ENCODE measurements around the gene TMEM204.

The TMEM204 gene

DNA sequence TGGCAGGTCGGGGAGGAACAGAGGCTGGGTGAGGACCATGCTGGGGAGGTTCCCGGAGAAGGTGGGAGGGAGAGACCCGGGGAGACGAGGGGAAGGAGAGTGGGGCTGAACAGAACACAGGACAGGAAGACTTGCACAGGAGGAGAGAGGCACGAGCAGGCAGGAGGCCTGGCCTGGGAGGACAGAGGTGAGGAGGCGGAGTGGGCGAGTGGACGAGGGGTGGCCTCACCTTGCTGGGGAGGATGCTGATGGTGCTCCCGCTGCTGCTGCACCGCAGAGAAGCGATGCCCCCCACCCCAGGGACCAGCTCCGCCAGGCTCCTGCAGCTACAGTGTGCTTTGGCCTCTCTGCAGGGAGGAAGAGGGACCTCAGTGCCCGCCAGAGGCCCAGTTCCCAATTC is 34.5 kb downstream of the TMEM204 start:
- no peak overlapping the region for H3K23ac ChIP-seq (ENCODE audit: low read length)
- no peak overlapping the region for H4K12ac ChIP-seq (ENCODE audit: low read depth, low read length)
- no CpG with 5 or more reads among the region's 13 CpGs for WGBS (ENCODE audit: extremely low coverage, insufficient coverage, insufficient read length)
- no peak overlapping the region for H4K91ac ChIP-seq (ENCODE audit: low read depth, low read length)
- H2AK5ac ChIP-seq (ENCODE audit: low read length) = no peak overlapping the region
- peaks cover 0 to 3% of the 10 kb centered on the region in 2 experiments for H3K4me1 ChIP-seq (ENCODE audit: control insufficient read depth in 1 of 2, insufficient read depth in 2 of 2, low read length in 2 of 2)
- H3K18ac ChIP-seq (ENCODE audit: low read length) = no peak overlapping the region
- H3K4me3 ChIP-seq (ENCODE audit: low read depth, low read length) = no peak overlapping the region
- H4K8ac ChIP-seq (ENCODE audit: low read depth, low read length) = no peak overlapping the region
- no peaks in the 10 kb centered on the region for H3K79me2 ChIP-seq (ENCODE audit: control insufficient read depth, insufficient read depth, low read length, poor library complexity)
- H3K14ac ChIP-seq (ENCODE audit: low read length) = no peak overlapping the region
- no peak overlapping the region for H2AFZ ChIP-seq (ENCODE audit: insufficient read depth, low read length, poor library complexity)
- H2BK5ac ChIP-seq (ENCODE audit: low read depth, low read length, poor library complexity) = no peak overlapping the region
- no peak for DNase-seq
- H3K27ac ChIP-seq (ENCODE audit: low read depth, low read length) = no peak overlapping the region
- peaks cover 0 to 4% of the 10 kb centered on the region in 2 experiments for H3K36me3 ChIP-seq (ENCODE audit: control insufficient read depth in 1 of 2, insufficient read depth in 2 of 2, low read length in 2 of 2)
- H3K9ac ChIP-seq (ENCODE audit: low read length) = no peak overlapping the region
- no peak overlapping the region for H2BK120ac ChIP-seq (ENCODE audit: insufficient read depth, low read length, poor library complexity)
- no peak overlapping the region for H3K4me2 ChIP-seq (ENCODE audit: low read length)
- H2BK12ac ChIP-seq (ENCODE audit: low read length) = no peak overlapping the region
- no peaks in the 10 kb centered on the region for H3K9me3 ChIP-seq (ENCODE audit: insufficient read depth, low read depth, low read length)
- H3K4ac ChIP-seq (ENCODE audit: low read depth, low read length) = no peak overlapping the region
- no peaks in the 10 kb centered on the region for H3K27me3 ChIP-seq (ENCODE audit: insufficient read depth, low read length)
- H3K79me1 ChIP-seq (ENCODE audit: low read length) = no peaks in the 10 kb centered on the region

DNA sequence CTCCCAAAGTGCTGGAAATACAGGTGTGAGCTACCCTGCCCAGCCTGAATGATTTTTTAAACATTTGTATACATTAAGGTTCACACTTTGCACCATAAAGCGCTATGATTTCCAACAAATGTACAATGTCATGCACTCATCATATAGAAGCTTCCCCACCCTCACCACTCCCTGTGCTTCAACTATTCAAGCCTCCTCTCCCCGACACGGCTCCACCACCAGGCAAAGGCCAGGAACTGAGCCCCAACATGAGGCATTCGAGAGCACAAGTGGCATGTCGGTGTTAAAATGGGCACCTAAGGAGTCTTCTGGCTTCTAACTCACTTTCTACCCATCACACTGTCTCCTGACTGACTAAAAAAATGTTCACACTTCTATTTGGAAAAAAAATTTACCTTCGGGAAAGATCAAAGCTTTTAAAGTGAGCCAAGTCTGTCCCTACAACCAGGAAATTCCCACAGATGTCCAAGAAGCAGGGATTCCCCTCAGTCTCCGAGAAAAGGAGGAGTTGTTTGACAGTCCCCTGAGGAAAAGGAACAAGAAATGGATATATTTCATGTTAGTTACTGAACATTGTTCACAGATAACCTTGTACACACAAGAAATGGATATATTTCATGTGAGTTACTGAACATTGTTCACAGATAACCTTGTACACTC is 37.7 kb downstream of the TMEM204 start:
- no peak overlapping the region for H3K4ac ChIP-seq (ENCODE audit: low read depth, low read length)
- no peak overlapping the region for H3K27ac ChIP-seq (ENCODE audit: low read depth, low read length)
- no peak overlapping the region for H3K23ac ChIP-seq (ENCODE audit: low read length)
- H2BK5ac ChIP-seq (ENCODE audit: low read depth, low read length, poor library complexity) = no peak overlapping the region
- DNase-seq = no peak
- no peak overlapping the region for H2AK5ac ChIP-seq (ENCODE audit: low read length)
- H2BK12ac ChIP-seq (ENCODE audit: low read length) = no peak overlapping the region
- no peak overlapping the region for H3K9ac ChIP-seq (ENCODE audit: low read length)
- no peak overlapping the region for H3K4me3 ChIP-seq (ENCODE audit: low read depth, low read length)
- no peaks in the 10 kb centered on the region for H3K9me3 ChIP-seq (ENCODE audit: insufficient read depth, low read depth, low read length)
- no peak overlapping the region for H3K4me2 ChIP-seq (ENCODE audit: low read length)
- no peak overlapping the region for H4K8ac ChIP-seq (ENCODE audit: low read depth, low read length)
- no peak overlapping the region for H3K14ac ChIP-seq (ENCODE audit: low read length)
- no peak overlapping the region for H2BK120ac ChIP-seq (ENCODE audit: insufficient read depth, low read length, poor library complexity)
- H3K27me3 ChIP-seq (ENCODE audit: insufficient read depth, low read length) = no peaks in the 10 kb centered on the region
- H4K12ac ChIP-seq (ENCODE audit: low read depth, low read length) = no peak overlapping the region
- no peaks in the 10 kb centered on the region for H3K79me2 ChIP-seq (ENCODE audit: control insufficient read depth, insufficient read depth, low read length, poor library complexity)
- no peaks in the 10 kb centered on the region for H3K4me1 ChIP-seq (ENCODE audit: control insufficient read depth in 1 of 2, insufficient read depth in 2 of 2, low read length in 2 of 2)
- no peaks in the 10 kb centered on the region for H3K79me1 ChIP-seq (ENCODE audit: low read length)
- no peak overlapping the region for H2AFZ ChIP-seq (ENCODE audit: insufficient read depth, low read length, poor library complexity)
- H3K18ac ChIP-seq (ENCODE audit: low read length) = no peak overlapping the region
- peaks cover 0 to 2% of the 10 kb centered on the region in 2 experiments for H3K36me3 ChIP-seq (ENCODE audit: control insufficient read depth in 1 of 2, insufficient read depth in 2 of 2, low read length in 2 of 2)
- no CpG with 5 or more reads among the region's 7 CpGs for WGBS (ENCODE audit: extremely low coverage, insufficient coverage, insufficient read length)
- H4K91ac ChIP-seq (ENCODE audit: low read depth, low read length) = no peak overlapping the region

DNA sequence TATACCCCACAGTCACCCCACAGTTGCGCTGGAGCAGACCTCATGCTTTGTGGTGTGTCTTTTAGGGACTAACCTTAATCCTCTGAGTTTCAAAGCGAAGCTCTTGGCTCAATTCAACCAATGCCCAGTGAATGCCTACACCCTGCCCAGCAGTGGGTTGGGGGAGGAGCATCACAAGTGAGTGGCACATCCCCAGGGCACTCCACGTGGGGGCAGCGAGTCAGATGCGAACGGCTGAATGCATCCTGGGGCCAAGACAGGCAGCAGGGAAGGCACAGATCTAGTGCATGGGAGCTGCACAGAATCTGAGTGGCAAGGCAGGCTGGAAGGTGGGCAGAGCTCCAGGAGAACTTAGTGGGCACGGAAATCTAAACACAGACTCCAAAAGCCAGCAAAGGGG is 39.2 kb downstream of the TMEM204 start:
- no peak for DNase-seq
- no peak overlapping the region for H2BK120ac ChIP-seq (ENCODE audit: insufficient read depth, low read length, poor library complexity)
- H3K4me1 ChIP-seq (ENCODE audit: control insufficient read depth in 1 of 2, insufficient read depth in 2 of 2, low read length in 2 of 2) = no peaks in the 10 kb centered on the region
- no peak overlapping the region for H2AK5ac ChIP-seq (ENCODE audit: low read length)
- H3K79me2 ChIP-seq (ENCODE audit: control insufficient read depth, insufficient read depth, low read length, poor library complexity) = no peaks in the 10 kb centered on the region
- no peak overlapping the region for H2BK12ac ChIP-seq (ENCODE audit: low read length)
- peaks cover 0 to 4% of the 10 kb centered on the region in 2 experiments for H3K36me3 ChIP-seq (ENCODE audit: control insufficient read depth in 1 of 2, insufficient read depth in 2 of 2, low read length in 2 of 2)
- no peak overlapping the region for H3K27ac ChIP-seq (ENCODE audit: low read depth, low read length)
- H3K14ac ChIP-seq (ENCODE audit: low read length) = no peak overlapping the region
- H4K8ac ChIP-seq (ENCODE audit: low read depth, low read length) = no peak overlapping the region
- no peaks in the 10 kb centered on the region for H3K79me1 ChIP-seq (ENCODE audit: low read length)
- H2AFZ ChIP-seq (ENCODE audit: insufficient read depth, low read length, poor library complexity) = no peak overlapping the region
- H2BK5ac ChIP-seq (ENCODE audit: low read depth, low read length, poor library complexity) = no peak overlapping the region
- H4K91ac ChIP-seq (ENCODE audit: low read depth, low read length) = no peak overlapping the region
- H3K4ac ChIP-seq (ENCODE audit: low read depth, low read length) = no peak overlapping the region
- no peaks in the 10 kb centered on the region for H3K9me3 ChIP-seq (ENCODE audit: insufficient read depth, low read depth, low read length)
- H3K4me3 ChIP-seq (ENCODE audit: low read depth, low read length) = no peak overlapping the region
- WGBS (ENCODE audit: extremely low coverage, insufficient coverage, insufficient read length) = no CpG with 5 or more reads among the region's 7 CpGs
- no peak overlapping the region for H3K23ac ChIP-seq (ENCODE audit: low read length)
- no peak overlapping the region for H3K9ac ChIP-seq (ENCODE audit: low read length)
- no peaks in the 10 kb centered on the region for H3K27me3 ChIP-seq (ENCODE audit: insufficient read depth, low read length)
- H3K18ac ChIP-seq (ENCODE audit: low read length) = no peak overlapping the region
- no peak overlapping the region for H4K12ac ChIP-seq (ENCODE audit: low read depth, low read length)
- no peak overlapping the region for H3K4me2 ChIP-seq (ENCODE audit: low read length)

DNA sequence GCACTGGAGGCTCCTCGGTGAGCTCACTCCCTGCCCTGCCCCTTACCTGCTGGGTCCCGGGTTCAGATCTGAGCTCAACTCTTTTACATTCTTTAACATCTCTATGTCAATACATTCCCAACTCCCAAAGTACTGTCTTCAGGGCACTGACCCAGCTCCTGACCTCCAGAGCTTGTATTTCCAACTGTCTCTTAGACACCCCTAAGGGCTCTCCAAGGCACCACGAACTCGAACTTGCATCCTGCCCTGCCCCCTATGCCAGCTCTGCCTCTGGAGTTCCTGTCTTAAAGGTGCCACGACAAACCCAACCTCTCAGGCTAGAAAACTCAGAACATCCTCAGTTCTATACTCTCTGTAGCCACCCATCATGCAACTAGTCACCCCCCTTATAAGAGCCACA is 39.8 kb downstream of the TMEM204 start:
- Histone ChIP-seq H3K9ac (ENCODE audit: low read length) (no peak overlapping the region), H3K27ac (ENCODE audit: low read depth, low read length) (no peak overlapping the region), H3K4me2 (ENCODE audit: low read length) (no peak overlapping the region), H2AK5ac (ENCODE audit: low read length) (no peak overlapping the region), H2BK5ac (ENCODE audit: low read depth, low read length, poor library complexity) (no peak overlapping the region), H3K4ac (ENCODE audit: low read depth, low read length) (no peak overlapping the region), H2BK120ac (ENCODE audit: insufficient read depth, low read length, poor library complexity) (no peak overlapping the region), H3K79me1 (ENCODE audit: low read length) (no peaks in the 10 kb centered on the region), H3K4me1 (ENCODE audit: control insufficient read depth in 1 of 2, insufficient read depth in 2 of 2, low read length in 2 of 2) (no peaks in the 10 kb centered on the region), H4K12ac (ENCODE audit: low read depth, low read length) (no peak overlapping the region), H3K9me3 (ENCODE audit: insufficient read depth, low read depth, low read length) (no peaks in the 10 kb centered on the region), H3K4me3 (ENCODE audit: low read depth, low read length) (no peak overlapping the region), H4K91ac (ENCODE audit: low read depth, low read length) (no peak overlapping the region), H3K23ac (ENCODE audit: low read length) (no peak overlapping the region), H3K79me2 (ENCODE audit: control insufficient read depth, insufficient read depth, low read length, poor library complexity) (no peaks in the 10 kb centered on the region), H2AFZ (ENCODE audit: insufficient read depth, low read length, poor library complexity) (no peak overlapping the region), H2BK12ac (ENCODE audit: low read length) (no peak overlapping the region), H3K27me3 (ENCODE audit: insufficient read depth, low read length) (no peaks in the 10 kb centered on the region), H3K14ac (ENCODE audit: low read length) (no peak overlapping the region), H3K18ac (ENCODE audit: low read length) (no peak overlapping the region), H4K8ac (ENCODE audit: low read depth, low read length) (no peak overlapping the region), H3K36me3 (ENCODE audit: control insufficient read depth in 1 of 2, insufficient read depth in 2 of 2, low read length in 2 of 2) (peaks cover 3 to 7% of the 10 kb centered on the region in 2 experiments)
- DNase-seq = no peak
- WGBS (ENCODE audit: extremely low coverage, insufficient coverage, insufficient read length) = no CpG with 5 or more reads among the region's 5 CpGs

Data from trophoblast cell (in vitro differentiated cells and primary cell).